IMR-90 (cell line): Measurements from ENCODE around the gene PGBD5. TPM values are rescaled to one million over a fixed set of nuclear protein-coding genes. Genes with fewer than 3 reads are reported as not detected.

Experiments
- ATAC-seq: fragments of 200-7000 bp; cut with Tn5 transposase; 2 replicates; pipeline ENCODE4 v1.9.1; 2020; ENCODE audit warnings: low read depth, mild to moderate bottlenecking, moderate library complexity
- BruUV-seq: library from RNA; stranded (reverse); fragments of 400-500 nt; replicated peaks from 2 replicates; lab custom pipeline; 2021; lab: Mats Ljungman, UMichigan
- CTCF ChIA-PET: fragments of 300-600 bp; formaldehyde crosslinking; extraction: SDS; loops from one replicate; lab custom pipeline; 2021; ENCODE audit warnings: antibody characterized with exemption; lab: Yijun Ruan, JAX
- POLR2A ChIA-PET: fragments of 300-600 bp; sonication (Branson Sonifier 250); formaldehyde crosslinking; loops from one replicate; lab custom pipeline; 2022; ENCODE audit warnings: antibody characterized with exemption; ENCODE audit not compliant: unreplicated experiment; lab: Charles Lee
- DNase-seq: peaks from one replicate; pipeline ENCODE4 v3.0.0; 2013
- H2AFZ ChIP-seq: replicated peaks from 2 replicates; pipeline ENCODE3; 2013; ENCODE audit warnings: low read length, mild to moderate bottlenecking; ENCODE audit not compliant: poor library complexity
- H2AK5ac ChIP-seq: 2 replicates; pipeline ENCODE4 v1.6.1; 2013; ENCODE audit warnings: low read depth, low read length, inconsistent platforms
- H2AK9ac ChIP-seq: replicated peaks from 2 replicates; pipeline ENCODE3; 2013; ENCODE audit warnings: mild to moderate bottlenecking, low read depth, low read length, moderate library complexity; ENCODE audit not compliant: poor library complexity
- H2BK120ac ChIP-seq: 2 replicates; pipeline ENCODE4 v1.6.1; 2013; ENCODE audit warnings: low read depth, low read length, inconsistent platforms
- H2BK15ac ChIP-seq: 3 replicates; pipeline ENCODE4 v1.6.1; 2013; ENCODE audit warnings: low read depth, low read length, inconsistent platforms
- H2BK20ac ChIP-seq: 2 replicates; pipeline ENCODE4 v1.6.1; 2013; ENCODE audit warnings: low read depth, mild to moderate bottlenecking, inconsistent platforms, low read length, moderate library complexity
- H2BK5ac ChIP-seq: 2 replicates; pipeline ENCODE4 v1.6.1; 2013; ENCODE audit warnings: mild to moderate bottlenecking, low read depth, low read length, inconsistent platforms; ENCODE audit not compliant: poor library complexity, severe bottlenecking
- H3K14ac ChIP-seq: replicated peaks from 2 replicates; pipeline ENCODE4 v1.6.1; 2013; ENCODE audit warnings: low read depth, low read length, inconsistent platforms
- H3K18ac ChIP-seq: 2 replicates; pipeline ENCODE4 v1.6.1; 2013; ENCODE audit warnings: low read depth, low read length, control low read depth
- H3K23ac ChIP-seq: 2 replicates; pipeline ENCODE4 v1.6.1; 2013; ENCODE audit warnings: low read depth, low read length, inconsistent platforms
- H3K27ac ChIP-seq: 2 replicates; pipeline ENCODE4 v1.5.1; 2013; ENCODE audit warnings: mild to moderate bottlenecking, control low read depth, low read length; ENCODE audit not compliant: insufficient read depth
- H3K27me3 ChIP-seq: 2 replicates; pipeline ENCODE4 v1.6.1; 2013; ENCODE audit warnings: low read length; ENCODE audit not compliant: control insufficient read depth, insufficient read depth
- H3K36me3 ChIP-seq: 2 replicates; pipeline ENCODE4 v1.6.1; 2013; ENCODE audit warnings: low read length, mixed read lengths; ENCODE audit not compliant: control insufficient read depth, insufficient read depth
- H3K4ac ChIP-seq: 2 replicates; pipeline ENCODE4 v1.6.1; 2013; ENCODE audit warnings: low read depth, low read length, inconsistent platforms
- H3K4me1 ChIP-seq: 2 replicates; pipeline ENCODE4 v1.6.1; 2013; ENCODE audit warnings: low read length, mixed read lengths; ENCODE audit not compliant: control insufficient read depth, insufficient read depth
- H3K4me2 ChIP-seq: 2 replicates; pipeline ENCODE4 v1.6.1; 2013; ENCODE audit warnings: low read depth, mild to moderate bottlenecking, control low read depth, low read length, moderate library complexity
- H3K4me3 ChIP-seq: 2 replicates; pipeline ENCODE4 v1.5.1; 2013; ENCODE audit warnings: low read depth, mild to moderate bottlenecking, control low read depth, low read length, moderate library complexity; ENCODE audit not compliant: insufficient read depth
- H3K56ac ChIP-seq: 2 replicates; pipeline ENCODE4 v1.6.1; 2013; ENCODE audit warnings: low read length, inconsistent platforms; ENCODE audit not compliant: insufficient read depth; ENCODE audit errors: extremely low read depth
- H3K79me1 ChIP-seq, 2 experiments: 2 replicates each; pipeline ENCODE4 v1.6.1; 2013; ENCODE audit warnings: low read length in 2 of 2, inconsistent platforms in 1 of 2, low read depth in 1 of 2
- H3K9ac ChIP-seq: 2 replicates; pipeline ENCODE4 v1.6.1; 2013; ENCODE audit warnings: low read depth, low read length, control low read depth
- H3K9me1 ChIP-seq: 2 replicates; pipeline ENCODE4 v1.6.1; 2013; ENCODE audit warnings: low read length, inconsistent platforms; ENCODE audit not compliant: insufficient read depth
- H3K9me3 ChIP-seq: 2 replicates; pipeline ENCODE4 v1.6.1; 2013; ENCODE audit warnings: low read length; ENCODE audit not compliant: control insufficient read depth, insufficient read depth
- H4K20me1 ChIP-seq: 2 replicates; pipeline ENCODE4 v1.6.1; 2013; ENCODE audit warnings: low read length, inconsistent platforms; ENCODE audit not compliant: insufficient read depth
- H4K5ac ChIP-seq: 2 replicates; pipeline ENCODE4 v1.6.1; 2013; ENCODE audit warnings: mild to moderate bottlenecking, low read depth, low read length, control low read depth
- H4K8ac ChIP-seq, 2 experiments: 2 replicates each; pipeline ENCODE4 v1.6.1; 2013; ENCODE audit warnings: low read depth in 2 of 2, low read length in 2 of 2, control low read depth in 1 of 2, inconsistent platforms in 1 of 2
- H4K91ac ChIP-seq: 2 replicates; pipeline ENCODE4 v1.6.1; 2013; ENCODE audit warnings: low read depth, low read length, inconsistent platforms; ENCODE audit not compliant: insufficient read depth
- CHD1 ChIP-seq: IDR thresholded peaks from 2 replicates; pipeline ENCODE4 v1.6.1; 2012; ENCODE audit warnings: low read depth, low read length, improper control_type of control experiment
- CTCF ChIP-seq: conservative IDR thresholded peaks from 2 replicates; pipeline ENCODE4 v1.5.1; 2012; ENCODE audit warnings: mild to moderate bottlenecking, low read depth, low read length, improper control_type of control experiment
- MAZ ChIP-seq: IDR thresholded peaks from 2 replicates; pipeline ENCODE4 v1.6.1; 2012; ENCODE audit warnings: low read depth, mild to moderate bottlenecking, low read length, improper control_type of control experiment, moderate library complexity, borderline replicate concordance
- MXI1 ChIP-seq: IDR thresholded peaks from 2 replicates; pipeline ENCODE4 v1.6.1; 2012; ENCODE audit warnings: low read depth, mild to moderate bottlenecking, low read length, moderate library complexity, borderline replicate concordance
- POLR2A ChIP-seq: IDR thresholded peaks from 2 replicates; pipeline ENCODE4 v1.6.1; 2012; ENCODE audit warnings: mild to moderate bottlenecking, low read depth, low read length
- USF2 ChIP-seq: fragments of 150-350 bp; IDR thresholded peaks from 2 replicates; pipeline ENCODE4 v1.6.1; 2017; ENCODE audit warnings: mild to moderate bottlenecking, antibody characterized with exemption, low read length, low read depth
- WGBS, 2 experiments: methylation state at CpG; one replicate each; pipeline versions ENCODE4 v1.1.5 to v1.1.7; 2013; ENCODE audit warnings: missing lambda C conversion rate in 2 of 2; ENCODE audit not compliant: insufficient read length in 1 of 2; ENCODE audit errors: extremely low coverage in 2 of 2; 5-methylcytosine and 5-hydroxymethylcytosine counted together
- dilution Hi-C: fragments of 300-500 bp; cut with HindIII; formaldehyde crosslinking; loops from one replicate; pipeline ENCODE4 v1.14.3; 2018; ENCODE audit warnings: low sequenced_read_pairs; ENCODE audit not compliant: unreplicated experiment
- in situ Hi-C: fragments of 300-500 bp; cut with MboI; formaldehyde crosslinking; loops from 3 replicates; pipeline ENCODE4 v1.14.3; 2019; ENCODE audit warnings: low sequenced_read_pairs, inconsistent platforms, mixed read lengths
- intact Hi-C: fragments of 100-400 bp; cut with micrococcal nuclease; formaldehyde crosslinking; loops from 2 replicates; pipeline ENCODE4 v1.10.0; 2022
- polyA plus RNA-seq, 3 experiments: library from polyadenylated mRNA; depleted of rRNA; stranded (reverse); fragments of >200 nt; gene quantifications; 2 replicates each; pipeline ENCODE4 v1.2.3, GENCODE V29; 2012; ENCODE audit warnings: low replicate concordance in 1 of 3
- total RNA-seq: library from RNA; depleted of rRNA; stranded (reverse); fragments of >200 nt; gene quantifications from 2 replicates; pipeline ENCODE4 v1.2.3, GENCODE V29; 2012

PGBD5 gene
- total and polyA plus RNA-seq, 2 of the 4 experiments (the other 2 are of a cell fraction): 0.18 to 0.36 TPM

- H3K14ac ChIP-seq: no peak overlapping the region
- no peak overlapping the region for H4K5ac ChIP-seq
- WGBS, 2 experiments: 100% methylated on average over 2 of the region's 7 CpGs; no CpG with 5 or more reads in 1 of the 2 experiments
- H3K56ac ChIP-seq: no peak overlapping the region
- H3K4ac ChIP-seq: no peak overlapping the region
- ATAC-seq (no peak), DNase-seq (no peak)
- ChIA-PET CTCF (no interaction called here), POLR2A (no interaction called here)
- no TSS peak for BruUV-seq
- H2AK5ac ChIP-seq: no peak overlapping the region
- H2AK9ac ChIP-seq: no peak overlapping the region
- TF ChIP-seq MAZ (no peak), MXI1 (no peak), CHD1 (no peak), USF2 (no peak), CTCF (no peak), POLR2A (no peak)
- H2BK20ac ChIP-seq: no peak overlapping the region
- no peak overlapping the region for H2BK15ac ChIP-seq
- dilution Hi-C loops (no loop called here), intact Hi-C loops (no loop called here), in situ Hi-C loops (no loop called here)
- H4K91ac ChIP-seq: no peak overlapping the region
- no peaks in the 10 kb centered on the region for H3K9me1 ChIP-seq
- H3K36me3 ChIP-seq: peaks cover 32% of the 10 kb centered on the region
- no peak overlapping the region for H3K23ac ChIP-seq
- no peaks in the 10 kb centered on the region for H3K9me3 ChIP-seq
- no peaks in the 10 kb centered on the region for H3K27me3 ChIP-seq
- H3K9ac ChIP-seq: no peak overlapping the region
- H4K8ac ChIP-seq: no peak overlapping the region
- no peak overlapping the region for H3K4me3 ChIP-seq
- no peak overlapping the region for H2BK5ac ChIP-seq
- H4K20me1 ChIP-seq: no peaks in the 10 kb centered on the region
- H3K4me1 ChIP-seq: peaks cover 3% of the 10 kb centered on the region; the same call in 1 of the 2 replicates
- H3K79me1 ChIP-seq: peaks cover 5 to 7% of the 10 kb centered on the region in 2 experiments; a peak in 2 of 4 replicates
- no peak overlapping the region for H3K4me2 ChIP-seq
- H2AFZ ChIP-seq: no peak overlapping the region
- H3K27ac ChIP-seq: no peak overlapping the region
- H3K18ac ChIP-seq: no peak overlapping the region
- no peak overlapping the region for H2BK120ac ChIP-seq
These were observed 152.9 kb downstream of the PGBD5 start for GRCh38 chr1:230273141-230273710.
